HepG2 (cell line): Measurements from ENCODE around the gene ZNF700. TPM values are rescaled to one million over a fixed set of nuclear protein-coding genes. Genes with fewer than 3 reads are reported as not detected.
"Not testable (repeated sequence)": the region's sequence is repeated elsewhere in the genome, so short reads cannot be mapped to it uniquely, and the experiment has no call there.

Source experiments
- ATAC-seq: fragments of 200-7000 bp; cut with Tn5 transposase; 3 replicates; pipeline ENCODE4 v1.9.1; 2020; ENCODE audit warnings: mild to moderate bottlenecking, moderate library complexity
- BruUV-seq: library from RNA; stranded (reverse); fragments of 400-500 nt; replicated peaks from 2 replicates; lab custom pipeline; 2021; lab: Mats Ljungman, UMichigan
- CTCF ChIA-PET: fragments of 300-600 bp; formaldehyde crosslinking; extraction: SDS; loops from one replicate; lab custom pipeline; 2021; ENCODE audit warnings: low total read pairs, inconsistent platforms, low intra/inter-chr PET ratio; lab: Yijun Ruan, JAX
- POLR2A ChIA-PET: fragments of 350-600 bp; sonication (Branson Sonifier 250); formaldehyde crosslinking; loops from one replicate; lab custom pipeline; 2020; ENCODE audit warnings: antibody characterized with exemption, inconsistent platforms; lab: Yijun Ruan, JAX
- DNase-seq: peaks from one replicate; pipeline ENCODE4 v3.0.0-alpha.2; 2015; ENCODE audit warnings: low spot score
- FAIRE-seq: peaks from 3 replicates; lab custom pipeline; 2011; peaks lifted over from hg19 to GRCh38; lab: Jason Lieb, UNC
- H2AFZ ChIP-seq: one replicate; pipeline ENCODE4 v1.6.1; 2011; ENCODE audit warnings: low read length, inconsistent platforms
- H3K27ac ChIP-seq: fragments of 300-600 bp; 3 replicates; pipeline ENCODE4 v1.8.0; 2011; ENCODE audit warnings: mixed run types, mild to moderate bottlenecking, mixed read lengths, low read length, inconsistent platforms; ENCODE audit not compliant: insufficient read depth; ENCODE audit errors: extremely low read length
- H3K27me3 ChIP-seq, 2 experiments: fragments of 200-600 bp in 1 of 2; 2 replicates in 1 of 2; 3 replicates in 1 of 2; pipeline versions ENCODE4 v1.6.0 to v1.8.0; 2011; ENCODE audit warnings: low read length in 2 of 2, mild to moderate bottlenecking in 2 of 2, moderate library complexity in 2 of 2, inconsistent platforms in 1 of 2; ENCODE audit not compliant: insufficient read depth in 2 of 2, control insufficient read depth in 1 of 2
- H3K36me3 ChIP-seq, 2 experiments: fragments of 200-600 bp in 1 of 2; replicated peaks in 1 of 2; 2 replicates in 1 of 2; 3 replicates in 1 of 2; pipeline versions ENCODE4 v1.5.1 to v1.8.0; 2011; ENCODE audit warnings: low read length in 2 of 2, inconsistent platforms in 1 of 2; ENCODE audit not compliant: insufficient read depth in 2 of 2, control insufficient read depth in 1 of 2
- H3K4me1 ChIP-seq: 2 replicates; pipeline ENCODE4 v1.5.1; 2012; ENCODE audit warnings: low read length, inconsistent platforms; ENCODE audit not compliant: insufficient read depth
- H3K4me2 ChIP-seq: 2 replicates; pipeline ENCODE4 v1.6.0; 2011; ENCODE audit warnings: low read depth, low read length, inconsistent platforms
- H3K4me3 ChIP-seq, 3 experiments: fragments of 200-600 bp in 1 of 3; sonication (generic), shearing (Covaris generic) in 1 of 3; replicated peaks in 1 of 3; 2 replicates each; pipeline ENCODE4 v1.5.1; 2011 to 2016; ENCODE audit warnings: low read length in 3 of 3, inconsistent platforms in 2 of 3, low read depth in 2 of 3, mild to moderate bottlenecking in 2 of 3, control low read depth in 1 of 3, mixed read lengths in 1 of 3; ENCODE audit not compliant: insufficient read depth in 1 of 3
- H3K79me2 ChIP-seq: one replicate; pipeline ENCODE4 v1.6.1; 2011; ENCODE audit warnings: low read length, inconsistent platforms; ENCODE audit not compliant: insufficient read depth
- H3K9ac ChIP-seq: 2 replicates; pipeline ENCODE4 v1.6.0; 2011; ENCODE audit warnings: mild to moderate bottlenecking, low read depth, low read length, inconsistent platforms; ENCODE audit not compliant: insufficient read depth
- H3K9me3 ChIP-seq: 2 replicates; pipeline ENCODE4 v1.5.1; 2012; ENCODE audit warnings: mild to moderate bottlenecking, low read length
- H4K20me1 ChIP-seq: 2 replicates; pipeline ENCODE4 v1.6.0; 2011; ENCODE audit warnings: inconsistent platforms, mild to moderate bottlenecking, low read length, moderate library complexity; ENCODE audit not compliant: insufficient read depth
- PRMT3 ChIP-seq: sonication (generic); formaldehyde crosslinking; IDR thresholded peaks from 2 replicates; pipeline ENCODE4 v1.8.1; 2022; ENCODE audit warnings: low read depth, mild to moderate bottlenecking, moderate library complexity, missing genetic modification reagents, borderline replicate concordance
- SMAD9 ChIP-seq: sonication (generic); formaldehyde crosslinking; IDR thresholded peaks from 2 replicates; pipeline ENCODE4 v1.5.1; 2020; ENCODE audit warnings: mild to moderate bottlenecking, missing genetic modification reagents
- ZNF75D ChIP-seq: sonication (generic); formaldehyde crosslinking; IDR thresholded peaks from 2 replicates; pipeline ENCODE4 v1.8.1; 2023; ENCODE audit warnings: missing genetic modification reagents, mild to moderate bottlenecking, borderline replicate concordance
- WGBS: methylation state at CpG from one replicate; pipeline ENCODE4 v1.1.6; 2017; ENCODE audit warnings: low lambda C conversion rate; 5-methylcytosine and 5-hydroxymethylcytosine counted together
- in situ Hi-C: cut with HindIII; loops from 2 replicates; pipeline ENCODE4 v1.10.0; 2017; ENCODE audit warnings: low pct_unique_long_range_greater_than_20kb; ENCODE audit not compliant: extremely low pct_ligation_motif_present
- intact Hi-C: fragments of 100-400 bp; cut with micrococcal nuclease; formaldehyde crosslinking; loops from one replicate; pipeline ENCODE4 v1.10.0; 2022; ENCODE audit not compliant: unreplicated experiment
- polyA plus RNA-seq, 8 experiments: library from polyadenylated mRNA; depleted of rRNA in 3 of 8; stranded (reverse) in 7 of 8; unstranded in 1 of 8; fragments of >200 nt; fragmentation: Illumina TruSeq in 4 of 8; extraction: Trizol in 4 of 8; gene quantifications; 2 replicates each; pipeline versions ENCODE4 v1.2.1 to v1.2.3, GENCODE V29; 2011 to 2016; ENCODE audit warnings: low read depth in 4 of 8, missing spikeins in 1 of 8, mixed read lengths in 1 of 8; ENCODE audit not compliant: insufficient read depth in 1 of 8
- total RNA-seq, 5 experiments: library from RNA; depleted of rRNA; stranded (reverse); fragments of >200 nt; fragmentation: Illumina TruSeq; extraction: Trizol; gene quantifications; 2 replicates each; pipeline ENCODE4 v1.2.3, GENCODE V29; 2016; ENCODE audit warnings: low read depth in 1 of 5
- TF ChIP-seq, protein P1 (sequence below), 2 experiments: sonication (generic) in 1 of 2; formaldehyde crosslinking in 1 of 2; IDR thresholded peaks; 2 replicates each; pipeline versions ENCODE4 v1.5.1 to v1.6.1; 2011 to 2020; ENCODE audit warnings: borderline replicate concordance in 1 of 2, low read depth in 1 of 2, low read length in 1 of 2, mild to moderate bottlenecking in 1 of 2, missing genetic modification reagents in 1 of 2, moderate library complexity in 1 of 2

Gene ZNF700
- total and polyA plus RNA-seq, 2 of the 13 experiments (the other 11 are each of a cell fraction or from before 2014, with no cell fraction given), result 6.0 to 12.8 TPM

DNA sequence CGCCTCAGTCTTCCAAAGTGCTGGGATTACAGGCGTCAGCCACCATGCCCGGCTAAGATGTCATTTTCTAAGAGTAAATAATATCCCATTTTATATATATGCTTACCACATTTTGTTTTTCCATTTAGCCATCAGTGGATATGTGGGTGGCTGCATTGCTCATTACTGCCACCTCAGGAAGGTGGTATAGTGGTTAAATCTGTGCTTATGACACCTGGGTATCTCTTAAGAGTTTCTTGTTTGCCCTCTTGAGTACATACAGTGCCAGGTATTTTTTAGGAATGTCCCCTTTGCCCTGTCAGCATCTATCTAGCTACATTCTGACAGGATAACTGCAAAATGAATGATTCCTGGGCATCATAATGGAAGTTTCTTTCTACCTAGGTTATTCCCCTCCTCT lies 22.7 kb upstream of the ZNF700 start:
- H3K9me3 ChIP-seq, result peaks cover 38% of the 10 kb centered on the region
- no peaks in the 10 kb centered on the region for H4K20me1 ChIP-seq
- TF ChIP-seq PRMT3, result no peak
- TF ChIP-seq, protein P1, sequence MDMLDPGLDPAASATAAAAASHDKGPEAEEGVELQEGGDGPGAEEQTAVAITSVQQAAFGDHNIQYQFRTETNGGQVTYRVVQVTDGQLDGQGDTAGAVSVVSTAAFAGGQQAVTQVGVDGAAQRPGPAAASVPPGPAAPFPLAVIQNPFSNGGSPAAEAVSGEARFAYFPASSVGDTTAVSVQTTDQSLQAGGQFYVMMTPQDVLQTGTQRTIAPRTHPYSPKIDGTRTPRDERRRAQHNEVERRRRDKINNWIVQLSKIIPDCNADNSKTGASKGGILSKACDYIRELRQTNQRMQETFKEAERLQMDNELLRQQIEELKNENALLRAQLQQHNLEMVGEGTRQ (IDR thresholded peaks at IDR 0.05; ENCODE audit: low read depth, low read length), result no peak
- TF ChIP-seq, protein P1 (CRISPR knock-in tag; IDR thresholded peaks at IDR 0.05; ENCODE audit: borderline replicate concordance), result no peak
- ChIA-PET CTCF (no interaction called here), POLR2A (no interaction called here)
- in situ Hi-C loops, result no loop called here
- ATAC-seq, result no peak
- no TSS peak for BruUV-seq
- H3K4me2 ChIP-seq, result no peak overlapping the region
- FAIRE-seq, result no peak
- intact Hi-C loops, result no loop called here
- H3K9ac ChIP-seq, result no peak overlapping the region
- peaks cover 15 to 49% of the 10 kb centered on the region in 2 experiments for H3K36me3 ChIP-seq
- H3K27me3 ChIP-seq, result no peaks in the 10 kb centered on the region
- no peak overlapping the region for H3K4me3 ChIP-seq
- H3K79me2 ChIP-seq, result peaks cover 12% of the 10 kb centered on the region
- H3K4me1 ChIP-seq, result no peaks in the 10 kb centered on the region
- no peak for DNase-seq
- no peak overlapping the region for H2AFZ ChIP-seq
- H3K27ac ChIP-seq, result no peak overlapping the region
- WGBS, result 96% methylated on average over 3 of the region's 3 CpGs

DNA sequence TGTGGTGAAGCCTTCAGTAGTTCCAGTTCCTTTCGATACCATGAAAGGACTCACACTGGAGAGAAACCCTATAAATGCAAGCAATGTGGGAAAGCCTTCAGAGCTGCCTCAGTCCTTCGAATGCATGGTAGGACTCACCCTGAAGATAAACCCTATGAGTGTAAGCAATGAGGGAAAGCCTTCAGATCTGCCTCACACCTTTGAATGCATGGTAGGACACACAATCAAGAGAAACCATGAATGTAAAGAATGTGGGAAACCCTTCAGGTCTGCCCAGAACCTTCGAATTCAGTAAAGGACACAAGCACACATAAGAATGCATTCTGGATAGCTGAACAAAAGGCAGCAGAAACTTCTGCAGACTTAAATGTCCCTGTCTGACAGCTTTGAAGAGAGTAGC lies 19.0 kb upstream of the ZNF700 start:
- peaks cover 47% of the 10 kb centered on the region for H3K9me3 ChIP-seq

DNA sequence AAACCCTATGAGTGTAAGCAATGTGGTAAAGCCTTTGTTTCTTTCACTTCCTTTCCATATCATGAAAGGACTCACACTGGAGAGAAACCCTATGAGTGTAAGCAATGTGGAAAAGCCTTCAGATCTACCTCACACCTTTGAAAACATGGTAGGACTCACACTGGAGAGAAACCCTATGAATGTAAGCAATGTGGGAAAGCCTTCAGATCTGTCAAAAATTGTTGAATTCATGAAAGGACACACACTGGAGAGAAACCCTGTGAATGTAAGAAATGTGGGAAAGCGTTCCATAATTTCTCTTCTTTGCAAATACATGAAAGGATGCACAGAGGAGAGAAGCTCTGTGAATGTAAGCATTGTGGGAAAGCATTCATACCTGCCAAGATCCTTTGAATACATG lies 13.0 kb upstream of the ZNF700 start:
- DNase-seq, H3K4me2 ChIP-seq, H3K4me3 ChIP-seq, H3K27ac ChIP-seq, H4K20me1 ChIP-seq, in situ Hi-C loops, intact Hi-C loops, H3K4me1 ChIP-seq, CTCF ChIA-PET, H3K36me3 ChIP-seq, H3K79me2 ChIP-seq, H3K9ac ChIP-seq, ATAC-seq, BruUV-seq, H3K27me3 ChIP-seq, POLR2A ChIA-PET, H2AFZ ChIP-seq: not testable (repeated sequence)
- FAIRE-seq, result peak; percentile 28
- WGBS, result 89% methylated on average over 1 of the region's 1 CpG
- peaks cover 23% of the 10 kb centered on the region for H3K9me3 ChIP-seq

More for the DNA sequence above, 19.0 kb upstream of the ZNF700 start:
- intact Hi-C loops (no loop called here), in situ Hi-C loops (no loop called here)
- CTCF ChIA-PET, result no interaction called here
- POLR2A ChIA-PET, result no interaction called here
- no peaks in the 10 kb centered on the region for H3K4me1 ChIP-seq
- ATAC-seq, result no peak
- H3K36me3 ChIP-seq, result peaks cover 15 to 49% of the 10 kb centered on the region in 2 experiments
- H3K9ac ChIP-seq, result no peak overlapping the region
- no peak overlapping the region for H3K4me2 ChIP-seq
- H3K79me2 ChIP-seq, result peaks cover 9% of the 10 kb centered on the region
- no peak overlapping the region for H3K27ac ChIP-seq
- BruUV-seq, result no TSS peak
- no peak for FAIRE-seq
- no peak overlapping the region for H3K4me3 ChIP-seq
- TF ChIP-seq SMAD9 (no peak), ZNF75D (peak; percentile 92; the same call in 1 of the 2 replicates)
- H3K27me3 ChIP-seq, result no peaks in the 10 kb centered on the region
- WGBS, result 95% methylated on average over 3 of the region's 3 CpGs
- H2AFZ ChIP-seq, result no peak overlapping the region
- DNase-seq, result no peak
- no peaks in the 10 kb centered on the region for H4K20me1 ChIP-seq
